Caco-2 (cell line): ENCODE data around the gene RBM33. TPM values are rescaled to one million over a fixed set of nuclear protein-coding genes. Genes with fewer than 3 reads are reported as not detected.

Source experiments
- BruUV-seq: library from RNA; stranded (reverse); fragments of 400-500 nt; replicated peaks from 2 replicates; lab custom pipeline; 2021; lab: Mats Ljungman, UMichigan
- CTCF ChIA-PET: fragments of 300-600 bp; sonication (Branson Sonifier 250); formaldehyde crosslinking; loops from one replicate; lab custom pipeline; 2022; ENCODE audit warnings: antibody characterized with exemption; lab: Charles Lee
- POLR2A ChIA-PET: fragments of 300-600 bp; sonication (Branson Sonifier 250); formaldehyde crosslinking; loops from one replicate; lab custom pipeline; 2022; ENCODE audit warnings: antibody characterized with exemption; lab: Charles Lee
- DNase-seq, 2 experiments: peaks; one replicate each; pipeline versions ENCODE4 v3.0.0 to v3.0.0-alpha.2; 2020 to 2022
- H3K27me3 ChIP-seq: replicated peaks from 2 replicates; pipeline ENCODE4 v1.6.0; 2011; ENCODE audit warnings: low read length; ENCODE audit not compliant: control insufficient read depth, insufficient read depth
- H3K36me3 ChIP-seq: 2 replicates; pipeline ENCODE4 v1.5.1; 2011; ENCODE audit warnings: low read length; ENCODE audit not compliant: control insufficient read depth, insufficient read depth
- H3K4me1 ChIP-seq: fragments of 250-450 bp; sonication (Bioruptor Pico); 2 replicates; pipeline ENCODE4 v1.5.1; 2020; ENCODE audit warnings: mild to moderate bottlenecking
- H3K4me3 ChIP-seq: 2 replicates; pipeline ENCODE4 v1.5.1; 2011; ENCODE audit warnings: low read depth, mild to moderate bottlenecking, control low read depth, low read length
- H3K9me3 ChIP-seq: fragments of 250-450 bp; sonication (Bioruptor Pico); 2 replicates; pipeline ENCODE4 v1.5.1; 2020; ENCODE audit warnings: mild to moderate bottlenecking, moderate library complexity
- H3K27ac Mint-ChIP-seq: one replicate; pipeline ENCODE4 v1.8.0; 2022; ENCODE audit warnings: mixed read lengths; ENCODE audit not compliant: unreplicated experiment
- H3K27me3 Mint-ChIP-seq: one replicate; pipeline ENCODE4 v1.8.0; 2022; ENCODE audit warnings: mixed read lengths; ENCODE audit not compliant: insufficient read depth, unreplicated experiment
- H3K36me3 Mint-ChIP-seq: one replicate; pipeline ENCODE4 v1.8.0; 2022; ENCODE audit warnings: mild to moderate bottlenecking, mixed read lengths; ENCODE audit not compliant: insufficient read depth, unreplicated experiment
- H3K4me1 Mint-ChIP-seq: one replicate; pipeline ENCODE4 v1.8.0; 2022; ENCODE audit warnings: low read depth, mixed read lengths; ENCODE audit not compliant: unreplicated experiment
- H3K4me3 Mint-ChIP-seq: one replicate; pipeline ENCODE4 v1.8.0; 2022; ENCODE audit warnings: mild to moderate bottlenecking, moderate library complexity, mixed read lengths; ENCODE audit not compliant: unreplicated experiment
- H3K9me3 Mint-ChIP-seq: one replicate; pipeline ENCODE4 v1.8.0; 2022; ENCODE audit warnings: mixed read lengths; ENCODE audit not compliant: unreplicated experiment
- intact Hi-C: fragments of 100-400 bp; cut with micrococcal nuclease; formaldehyde crosslinking; loops from one replicate; pipeline ENCODE4 v1.10.0; 2022; ENCODE audit not compliant: unreplicated experiment
- total RNA-seq: library from RNA; stranded (reverse); gene quantifications from 2 replicates; pipeline ENCODE4 v1.2.3, GENCODE V29; 2022
- TF ChIP-seq, protein P1 (sequence below), 2 experiments: fragments of 200-600 bp in 1 of 2; IDR thresholded peaks; 1 replicate in 1 of 2; 2 replicates in 1 of 2; pipeline versions ENCODE4 v1.5.1 to v1.8.0; 2011 to 2022; ENCODE audit warnings: antibody characterized with exemption in 1 of 2, control low read depth in 1 of 2, inconsistent platforms in 1 of 2, low read depth in 1 of 2, low read length in 1 of 2, mild to moderate bottlenecking in 1 of 2, moderate library complexity in 1 of 2; ENCODE audit not compliant: insufficient read depth in 1 of 2, severe bottlenecking in 1 of 2, unreplicated experiment in 1 of 2

RBM33 gene
- total RNA-seq, 1 experiment from 2014 or later = 82.8 TPM

DNA sequence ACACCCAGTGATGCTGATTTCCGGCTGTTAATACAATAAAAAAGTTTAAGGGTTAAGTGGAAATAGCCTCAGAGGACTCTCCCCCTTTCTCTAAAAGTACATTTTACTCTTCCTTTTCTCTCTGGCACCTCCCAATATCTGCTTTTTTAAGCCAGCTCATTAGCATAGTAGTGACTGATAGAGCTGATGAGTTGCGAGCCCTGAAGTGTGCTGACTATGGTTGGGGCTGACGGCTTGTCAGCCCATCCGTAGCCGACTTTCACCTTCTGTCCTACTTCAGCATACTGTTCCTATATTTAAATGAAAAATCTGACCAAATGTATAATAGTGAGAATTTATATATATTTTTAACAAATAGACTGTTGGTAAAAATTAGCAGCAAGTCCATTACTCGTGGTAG, 87.8 kb downstream of the RBM33 start:
- ChIA-PET POLR2A (no interaction called here), CTCF (no interaction called here)
- Histone ChIP-seq H3K9me3 (no peaks in the 10 kb centered on the region), H3K36me3 (no peaks in the 10 kb centered on the region), H3K27me3 (no peaks in the 10 kb centered on the region), H3K4me3 (no peak overlapping the region), H3K4me1 (peaks cover 9% of the 10 kb centered on the region)
- Mint-ChIP-seq H3K4me1 (peaks cover 9% of the 10 kb centered on the region), H3K9me3 (no peaks in the 10 kb centered on the region), H3K4me3 (no peak overlapping the region), H3K36me3 (peaks cover 40% of the 10 kb centered on the region), H3K27ac (no peak overlapping the region), H3K27me3 (no peaks in the 10 kb centered on the region)
- DNase-seq = no peak
- intact Hi-C loops = no loop called here
- no TSS peak for BruUV-seq
- TF ChIP-seq, protein P1, sequence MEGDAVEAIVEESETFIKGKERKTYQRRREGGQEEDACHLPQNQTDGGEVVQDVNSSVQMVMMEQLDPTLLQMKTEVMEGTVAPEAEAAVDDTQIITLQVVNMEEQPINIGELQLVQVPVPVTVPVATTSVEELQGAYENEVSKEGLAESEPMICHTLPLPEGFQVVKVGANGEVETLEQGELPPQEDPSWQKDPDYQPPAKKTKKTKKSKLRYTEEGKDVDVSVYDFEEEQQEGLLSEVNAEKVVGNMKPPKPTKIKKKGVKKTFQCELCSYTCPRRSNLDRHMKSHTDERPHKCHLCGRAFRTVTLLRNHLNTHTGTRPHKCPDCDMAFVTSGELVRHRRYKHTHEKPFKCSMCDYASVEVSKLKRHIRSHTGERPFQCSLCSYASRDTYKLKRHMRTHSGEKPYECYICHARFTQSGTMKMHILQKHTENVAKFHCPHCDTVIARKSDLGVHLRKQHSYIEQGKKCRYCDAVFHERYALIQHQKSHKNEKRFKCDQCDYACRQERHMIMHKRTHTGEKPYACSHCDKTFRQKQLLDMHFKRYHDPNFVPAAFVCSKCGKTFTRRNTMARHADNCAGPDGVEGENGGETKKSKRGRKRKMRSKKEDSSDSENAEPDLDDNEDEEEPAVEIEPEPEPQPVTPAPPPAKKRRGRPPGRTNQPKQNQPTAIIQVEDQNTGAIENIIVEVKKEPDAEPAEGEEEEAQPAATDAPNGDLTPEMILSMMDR (IDR thresholded peaks at IDR 0.05; ENCODE audit: insufficient read depth in 1 of 2, low read depth in 1 of 2, low read length in 1 of 2, severe bottlenecking in 1 of 2, unreplicated experiment in 1 of 2) = no peak

DNA sequence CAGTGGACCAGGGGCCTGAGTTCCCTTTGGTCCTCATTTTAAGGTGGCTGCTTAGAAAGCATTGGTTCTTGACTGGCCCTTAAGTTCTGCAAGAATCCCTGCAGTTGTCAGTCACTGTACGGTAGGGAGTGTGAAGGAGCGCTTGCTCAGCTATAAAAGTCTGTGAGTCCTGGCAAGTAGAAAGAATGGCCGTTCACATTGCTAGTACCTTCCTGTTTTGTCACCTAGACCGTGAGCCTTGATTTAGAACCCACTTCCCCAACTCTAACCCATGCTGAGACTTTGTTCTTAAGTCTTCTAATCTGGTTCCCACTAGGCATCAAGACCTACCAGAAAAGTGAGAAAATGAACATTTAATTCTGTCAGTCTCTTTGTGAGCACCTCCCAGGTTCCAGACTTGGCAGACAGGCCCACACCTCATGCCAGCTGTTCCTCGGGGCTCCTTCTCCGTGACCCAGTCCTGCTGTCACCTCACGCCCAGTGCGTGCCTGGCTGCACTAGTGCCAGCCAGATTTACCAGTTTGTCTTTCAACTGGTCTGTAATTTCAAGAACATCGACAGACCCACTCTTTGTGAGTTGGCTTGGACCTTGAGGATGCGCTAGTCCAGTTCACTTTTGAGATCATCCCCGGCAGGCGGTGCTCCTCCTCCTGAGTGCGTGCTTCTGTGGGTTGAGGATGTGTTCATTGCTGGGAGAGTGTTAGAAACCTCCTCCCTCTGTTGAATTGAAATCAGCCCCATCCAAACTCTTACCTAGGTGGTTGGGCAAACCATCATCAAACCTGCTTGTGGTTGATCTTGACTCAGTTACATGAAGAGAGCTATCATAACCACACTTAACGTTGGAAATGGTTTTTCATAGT, 89.4 kb downstream of the RBM33 start:
- H3K4me1 Mint-ChIP-seq = no peaks in the 10 kb centered on the region
- no peak overlapping the region for H3K27ac Mint-ChIP-seq
- H3K27me3 Mint-ChIP-seq = no peaks in the 10 kb centered on the region

DNA sequence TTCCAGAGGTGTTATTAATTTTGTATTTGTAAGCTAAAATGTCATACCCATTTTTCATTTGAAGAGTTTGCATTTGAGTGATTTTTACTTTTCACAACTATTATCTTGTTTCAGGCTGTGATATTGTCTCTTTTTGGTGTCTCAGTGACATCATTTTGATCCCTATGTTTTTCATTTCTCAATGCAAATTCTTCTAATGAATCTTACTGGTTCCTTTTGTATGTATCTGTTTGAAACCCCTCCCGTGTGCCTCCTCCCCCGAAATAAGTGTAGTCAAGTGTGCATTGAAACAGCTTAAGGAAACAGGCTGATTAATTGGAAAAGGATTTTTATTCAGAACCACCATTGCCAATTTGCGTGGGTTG, 90.0 kb downstream of the RBM33 start:
- Mint-ChIP-seq H3K27ac (no peak overlapping the region), H3K36me3 (peaks cover 48% of the 10 kb centered on the region), H3K4me3 (no peak overlapping the region), H3K4me1 (no peaks in the 10 kb centered on the region), H3K27me3 (no peaks in the 10 kb centered on the region), H3K9me3 (no peaks in the 10 kb centered on the region)
- TF ChIP-seq, protein P1 (IDR thresholded peaks at IDR 0.05; ENCODE audit: insufficient read depth in 1 of 2, low read depth in 1 of 2, low read length in 1 of 2, severe bottlenecking in 1 of 2, unreplicated experiment in 1 of 2) = no peak
- Histone ChIP-seq H3K4me1 (no peaks in the 10 kb centered on the region), H3K4me3 (no peak overlapping the region), H3K9me3 (no peaks in the 10 kb centered on the region), H3K27me3 (no peaks in the 10 kb centered on the region), H3K36me3 (no peaks in the 10 kb centered on the region)
- ChIA-PET POLR2A (no interaction called here), CTCF (no interaction called here)
- DNase-seq = no peak
- BruUV-seq = no TSS peak
- intact Hi-C loops = no loop called here

More for the DNA sequence above, 89.4 kb downstream of the RBM33 start:
- no peaks in the 10 kb centered on the region for H3K9me3 ChIP-seq
- peaks cover 45% of the 10 kb centered on the region for H3K36me3 Mint-ChIP-seq
- no TSS peak for BruUV-seq
- CTCF ChIA-PET = no interaction called here
- H3K4me1 ChIP-seq = no peaks in the 10 kb centered on the region
- DNase-seq = no peak
- no peak overlapping the region for H3K4me3 Mint-ChIP-seq
- no peaks in the 10 kb centered on the region for H3K9me3 Mint-ChIP-seq
- no peaks in the 10 kb centered on the region for H3K27me3 ChIP-seq
- no peaks in the 10 kb centered on the region for H3K36me3 ChIP-seq
- H3K4me3 ChIP-seq = no peak overlapping the region
- POLR2A ChIA-PET = no interaction called here
- intact Hi-C loops = no loop called here
- TF ChIP-seq, protein P1 (IDR thresholded peaks at IDR 0.05; ENCODE audit: insufficient read depth in 1 of 2, low read depth in 1 of 2, low read length in 1 of 2, severe bottlenecking in 1 of 2, unreplicated experiment in 1 of 2) = no peak
